ENCODE measurements around the gene DGKZ. TPM values are rescaled to one million over a fixed set of nuclear protein-coding genes. Genes with fewer than 3 reads are reported as not detected.
A peak's percentile ranks its signal among the peaks of the same experiment; 100 is the strongest.

Gene DGKZ
- total RNA-seq, 4 donors from 2014 or later: 38.5 to 53.1 (median 45.7) TPM

DNA sequence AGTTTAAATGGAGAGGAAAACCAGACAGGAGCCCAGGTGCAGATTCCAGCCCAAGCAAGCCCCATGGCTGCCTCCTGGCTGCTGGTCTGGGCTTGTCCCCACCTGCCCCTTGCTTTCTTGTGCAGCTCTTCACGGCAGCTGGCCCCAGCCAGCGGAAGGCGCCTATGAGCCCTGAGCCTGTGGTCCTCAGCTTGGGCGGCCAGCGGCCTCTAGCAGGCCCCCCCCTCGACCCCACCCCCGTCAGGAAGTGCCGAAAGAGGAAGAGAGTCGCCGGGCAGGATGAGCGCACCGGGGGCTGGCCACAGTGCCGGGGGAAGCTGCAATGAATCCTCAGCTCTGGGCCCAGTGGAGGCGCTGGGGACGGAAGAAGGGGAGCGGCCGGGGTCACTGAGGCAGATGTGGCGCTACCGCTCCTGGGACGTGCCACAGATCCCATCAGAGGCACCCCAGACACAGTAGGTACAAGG is 2.1 kb upstream of the DGKZ start:
- H3K9me3 ChIP-seq: no peaks in the 10 kb centered on the region
- 20 to 34% methylated on average over 2 to 9 of the region's 20 CpGs for WGBS, 2 donors
- H3K27ac ChIP-seq: peak overlapping the region; percentile 71 to 88 (median 82)
- H3K36me3 ChIP-seq: no peaks in the 10 kb centered on the region
- peak in 1 of 4 donors; percentile 50 for TF ChIP-seq POLR2A (IDR thresholded peaks at IDR 0.05)
- TF ChIP-seq, protein P1, sequence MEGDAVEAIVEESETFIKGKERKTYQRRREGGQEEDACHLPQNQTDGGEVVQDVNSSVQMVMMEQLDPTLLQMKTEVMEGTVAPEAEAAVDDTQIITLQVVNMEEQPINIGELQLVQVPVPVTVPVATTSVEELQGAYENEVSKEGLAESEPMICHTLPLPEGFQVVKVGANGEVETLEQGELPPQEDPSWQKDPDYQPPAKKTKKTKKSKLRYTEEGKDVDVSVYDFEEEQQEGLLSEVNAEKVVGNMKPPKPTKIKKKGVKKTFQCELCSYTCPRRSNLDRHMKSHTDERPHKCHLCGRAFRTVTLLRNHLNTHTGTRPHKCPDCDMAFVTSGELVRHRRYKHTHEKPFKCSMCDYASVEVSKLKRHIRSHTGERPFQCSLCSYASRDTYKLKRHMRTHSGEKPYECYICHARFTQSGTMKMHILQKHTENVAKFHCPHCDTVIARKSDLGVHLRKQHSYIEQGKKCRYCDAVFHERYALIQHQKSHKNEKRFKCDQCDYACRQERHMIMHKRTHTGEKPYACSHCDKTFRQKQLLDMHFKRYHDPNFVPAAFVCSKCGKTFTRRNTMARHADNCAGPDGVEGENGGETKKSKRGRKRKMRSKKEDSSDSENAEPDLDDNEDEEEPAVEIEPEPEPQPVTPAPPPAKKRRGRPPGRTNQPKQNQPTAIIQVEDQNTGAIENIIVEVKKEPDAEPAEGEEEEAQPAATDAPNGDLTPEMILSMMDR (IDR thresholded peaks at IDR 0.05): peak in 1 of 6 experiments; percentile 11
- intact Hi-C loops (cut with DNase I): no loop called here
- H3K4me3 ChIP-seq: peak overlapping the region; percentile 25 to 94 (median 68)
- no peaks in the 10 kb centered on the region for H3K27me3 ChIP-seq
- peaks cover 35 to 72% (median 47%) of the 10 kb centered on the region in 3 donors for H3K4me1 ChIP-seq
- DNase-seq: no peak

DNA sequence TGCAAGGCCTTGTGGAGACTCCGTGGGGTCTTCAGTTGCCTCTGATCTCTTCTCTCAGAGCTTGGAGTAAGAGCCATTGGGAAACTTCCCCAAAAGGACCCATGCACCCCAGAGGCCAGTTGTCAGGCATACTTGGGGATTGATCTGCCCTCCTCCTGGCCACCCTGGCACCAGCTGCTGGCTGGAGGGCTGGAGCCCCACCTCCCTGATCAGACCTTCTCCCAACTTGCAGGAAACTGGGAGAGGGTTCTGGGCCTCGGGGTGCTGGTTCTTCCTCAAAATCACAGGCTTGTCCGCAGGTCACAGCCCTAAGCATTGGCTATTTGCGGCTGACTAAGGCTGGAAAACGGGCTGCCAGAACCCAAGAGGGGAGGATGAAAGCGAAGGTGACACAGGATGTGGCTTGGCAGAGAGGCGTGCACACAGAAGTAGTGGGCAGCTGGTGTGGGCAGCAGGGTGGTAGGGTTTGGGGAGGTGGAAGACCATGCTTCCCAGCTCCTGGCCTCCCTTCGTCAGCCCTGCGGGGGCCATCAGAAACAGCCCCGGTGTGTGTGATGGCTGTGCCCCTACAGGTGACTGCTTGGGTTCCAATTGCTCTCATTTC is 1.3 kb upstream of the DGKZ start:
- Histone ChIP-seq H3K27ac (peak overlapping the region; percentile 71 to 88 (median 82)), H3K4me1 (peaks cover 41 to 77% (median 55%) of the 10 kb centered on the region in 3 donors), H3K4me3 (peak overlapping the region; percentile 25 to 94 (median 68)), H3K9me3 (no peaks in the 10 kb centered on the region), H3K36me3 (no peaks in the 10 kb centered on the region), H3K27me3 (no peaks in the 10 kb centered on the region)
- 26 to 36% methylated on average over 4 to 5 of the region's 10 CpGs for WGBS, 2 donors
- intact Hi-C loops (cut with DNase I): no loop called here
- TF ChIP-seq, protein P1 (IDR thresholded peaks at IDR 0.05): no peak
- TF ChIP-seq POLR2A (IDR thresholded peaks at IDR 0.05): no peak
- no peak for DNase-seq

DNA sequence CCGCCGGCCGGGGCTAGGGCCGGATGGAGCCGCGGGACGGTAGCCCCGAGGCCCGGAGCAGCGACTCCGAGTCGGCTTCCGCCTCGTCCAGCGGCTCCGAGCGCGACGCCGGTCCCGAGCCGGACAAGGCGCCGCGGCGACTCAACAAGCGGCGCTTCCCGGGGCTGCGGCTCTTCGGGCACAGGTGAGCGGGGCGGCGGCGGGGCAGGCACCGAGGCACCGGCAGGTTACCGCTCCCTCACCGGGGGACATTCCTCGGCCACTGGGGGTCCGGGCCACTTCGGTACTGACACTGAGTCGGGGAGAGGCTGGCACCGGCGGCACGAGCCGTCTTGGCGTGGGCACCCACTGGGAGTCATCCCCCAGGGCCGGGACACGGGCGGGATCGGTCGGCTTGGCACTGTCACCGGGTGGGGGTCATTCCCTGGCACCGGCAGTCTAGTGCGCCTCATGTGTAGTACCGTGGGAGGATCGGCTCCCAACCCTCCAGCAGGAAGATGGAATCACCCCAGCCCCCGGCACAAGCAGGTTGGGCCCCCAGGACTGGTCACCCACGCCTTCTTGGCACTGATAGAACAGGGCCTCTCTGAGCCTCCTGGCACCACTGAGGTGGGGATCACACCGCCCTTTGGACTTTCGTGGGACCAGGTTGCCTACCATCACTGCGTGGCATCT is 511 bp downstream of the DGKZ start:
- Histone ChIP-seq H3K4me1 (peaks cover 59 to 86% (median 72%) of the 10 kb centered on the region in 3 donors), H3K27me3 (no peaks in the 10 kb centered on the region), H3K4me3 (peak overlapping the region; percentile 53 to 94 (median 84)), H3K9me3 (no peaks in the 10 kb centered on the region), H3K36me3 (no peaks in the 10 kb centered on the region), H3K27ac (peak overlapping the region; percentile 64 to 88 (median 82))
- WGBS, 2 donors: 13 to 24% methylated on average over 2 to 3 of the region's 63 CpGs
- DNase-seq: no peak
- TF ChIP-seq, protein P1 (IDR thresholded peaks at IDR 0.05): no peak
- TF ChIP-seq POLR2A (IDR thresholded peaks at IDR 0.05): peak in 1 of 4 donors; percentile 14
- intact Hi-C loops (cut with DNase I): no loop called here

DNA sequence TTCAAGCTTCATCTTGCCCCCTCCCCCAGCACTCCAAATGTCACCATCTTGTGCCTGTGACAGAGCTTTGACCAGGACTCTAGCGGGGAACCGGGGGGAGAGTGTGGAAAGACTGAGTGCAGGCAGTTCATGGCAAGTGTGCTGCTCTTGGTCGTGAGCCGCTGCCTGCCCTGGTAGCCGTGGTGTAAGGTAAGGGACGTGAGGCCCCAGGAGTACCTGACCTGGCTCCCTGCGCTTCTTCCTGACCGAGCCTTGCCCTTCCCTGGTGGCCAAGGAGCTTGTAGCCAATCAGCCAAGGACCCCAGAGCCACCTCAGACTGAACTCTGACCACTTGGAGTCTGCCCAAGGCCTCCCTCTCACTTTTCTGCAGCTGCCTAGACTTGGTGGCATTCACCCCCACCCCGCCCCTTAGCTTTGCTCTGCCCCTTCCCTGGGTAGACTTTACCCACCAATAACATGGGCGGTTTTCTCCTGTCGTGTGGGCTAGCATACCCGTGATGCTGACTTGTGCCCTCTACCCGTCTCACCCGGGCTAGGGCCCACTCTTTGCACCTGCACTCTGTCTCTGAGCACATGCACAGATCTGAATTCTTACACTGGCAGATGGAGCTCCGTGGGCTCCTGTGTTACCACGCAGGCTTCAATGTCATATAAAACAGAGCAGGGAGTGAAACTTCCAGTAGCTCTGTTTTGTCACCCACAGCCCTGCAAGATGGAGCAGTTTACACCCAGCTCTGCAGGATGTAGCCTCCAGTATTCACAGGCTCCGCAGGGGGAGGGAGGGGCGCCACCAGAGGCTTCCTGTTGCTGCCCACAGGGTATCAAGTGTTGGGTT is 1.5 kb downstream of the DGKZ start:
- Histone ChIP-seq H3K4me3 (peak overlapping the region; percentile 53 to 94 (median 84)), H3K27me3 (no peaks in the 10 kb centered on the region), H3K9me3 (no peaks in the 10 kb centered on the region), H3K27ac (peak overlapping the region in 3 of 4 donors; percentile 80 to 88 (median 85)), H3K36me3 (no peaks in the 10 kb centered on the region), H3K4me1 (peaks cover 64 to 93% (median 76%) of the 10 kb centered on the region in 3 donors)
- no peak for DNase-seq
- intact Hi-C loops (cut with DNase I): no loop called here
- no peak for TF ChIP-seq POLR2A (IDR thresholded peaks at IDR 0.05)
- TF ChIP-seq, protein P1 (IDR thresholded peaks at IDR 0.05): no peak
- 48 to 52% methylated on average over 13 to 15 of the region's 18 CpGs for WGBS, 2 donors
